Measurements from ENCODE around the gene NEURL4.
"Not testable (repeated sequence)": the region's sequence is repeated elsewhere in the genome, so short reads cannot be mapped to it uniquely, and the experiment has no call there.

NEURL4 gene

GRCh38 chr17:7347630-7348477 lies 18.7 kb upstream of the NEURL4 start:
- no peak for DNase-seq

- no peak for DNase-seq
Measured at GRCh38 chr17:7346761-7347614, 17.9 kb upstream of the NEURL4 start.

GRCh38 chr17:7343250-7343649 lies 14.1 kb upstream of the NEURL4 start:
- no peak for DNase-seq

GRCh38 chr17:7341842-7342241 lies 12.7 kb upstream of the NEURL4 start:
- no peak for DNase-seq

GRCh38 chr17:7340179-7340578 lies 11.0 kb upstream of the NEURL4 start:
- DNase-seq = no peak

- DNase-seq = not testable (repeated sequence)
Measured at GRCh38 chr17:7337600-7337999, 8.5 kb upstream of the NEURL4 start.

- no peak for DNase-seq
Measured at GRCh38 chr17:7336240-7337175, 7.4 kb upstream of the NEURL4 start, which contains the start of gene ACAP1. Gene ACAP1, plus strand, starts transcription at chr17:7336529. Its CDS starts 206 bp downstream, at chr17:7336735.

GRCh38 chr17:7335765-7336164 lies 6.6 kb upstream of the NEURL4 start:
- not testable (repeated sequence) for DNase-seq

- no peak for DNase-seq
Measured at GRCh38 chr17:7334938-7335538, 5.9 kb upstream of the NEURL4 start.

- DNase-seq = not testable (repeated sequence)
Measured at GRCh38 chr17:7332600-7333069, 3.5 kb upstream of the NEURL4 start.

- no peak for DNase-seq
Measured at GRCh38 chr17:7332111-7332510, 3.0 kb upstream of the NEURL4 start.

GRCh38 chr17:7330638-7331015 lies 1.5 kb upstream of the NEURL4 start:
- no peak for DNase-seq

GRCh38 chr17:7329997-7330637 lies 982 bp upstream of the NEURL4 start:
- no peak for DNase-seq

- DNase-seq = peak; percentile 98
Measured at GRCh38 chr17:7329374-7329996, 350 bp upstream of the NEURL4 start.

- no peak for DNase-seq
Measured at GRCh38 chr17:7328009-7328408, 1.1 kb downstream of the NEURL4 start.

- DNase-seq = no peak
Measured at GRCh38 chr17:7327501-7327900, 1.6 kb downstream of the NEURL4 start.

- DNase-seq = no peak
Measured at GRCh38 chr17:7327056-7327455, 2.1 kb downstream of the NEURL4 start.

GRCh38 chr17:7326186-7326585 lies 2.9 kb downstream of the NEURL4 start:
- no peak for DNase-seq

GRCh38 chr17:7325031-7325528 lies 4.1 kb downstream of the NEURL4 start:
- DNase-seq = no peak

GRCh38 chr17:7324438-7324779 lies 4.7 kb downstream of the NEURL4 start:
- no peak for DNase-seq
